GM19468 (cell line): Measurements from ENCODE around the gene ERBB4.
A peak's percentile ranks its signal among the peaks of the same experiment; 100 is the strongest.
"Not testable (repeated sequence)": the region's sequence is repeated elsewhere in the genome, so short reads cannot be mapped to it uniquely, and the experiment has no call there.

ENCODE experiments used
- ATAC-seq: cut with Tn5 transposase; IDR thresholded peaks from one replicate; pipeline ENCODE4 v1.9.1; 2021; ENCODE audit warnings: mild to moderate bottlenecking, moderate library complexity, moderate number of reproducible peaks; ENCODE audit not compliant: unreplicated experiment; ENCODE audit errors: extremely low read depth

The ERBB4 gene

DNA sequence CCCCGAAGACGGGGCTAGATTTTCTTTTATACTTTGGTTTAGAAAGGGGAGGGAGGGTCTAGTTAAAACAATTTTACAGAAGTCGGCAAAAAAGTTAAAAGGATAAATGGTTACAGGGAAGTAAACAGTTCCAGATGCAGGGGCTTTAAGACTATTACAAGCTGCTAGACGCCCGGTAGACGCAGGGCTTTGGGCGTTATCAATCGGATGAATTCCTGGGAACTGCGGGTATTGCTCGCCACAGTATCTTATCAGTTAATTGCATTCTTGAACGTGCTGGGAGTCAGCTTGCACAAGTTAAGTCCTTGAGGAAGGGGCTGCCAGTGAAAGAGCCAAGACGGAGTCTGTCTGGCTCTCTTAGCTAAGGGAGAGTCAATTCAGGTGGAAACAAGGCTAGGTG lies 946.6 kb downstream of the ERBB4 start:
- ATAC-seq, result not testable (repeated sequence)

DNA sequence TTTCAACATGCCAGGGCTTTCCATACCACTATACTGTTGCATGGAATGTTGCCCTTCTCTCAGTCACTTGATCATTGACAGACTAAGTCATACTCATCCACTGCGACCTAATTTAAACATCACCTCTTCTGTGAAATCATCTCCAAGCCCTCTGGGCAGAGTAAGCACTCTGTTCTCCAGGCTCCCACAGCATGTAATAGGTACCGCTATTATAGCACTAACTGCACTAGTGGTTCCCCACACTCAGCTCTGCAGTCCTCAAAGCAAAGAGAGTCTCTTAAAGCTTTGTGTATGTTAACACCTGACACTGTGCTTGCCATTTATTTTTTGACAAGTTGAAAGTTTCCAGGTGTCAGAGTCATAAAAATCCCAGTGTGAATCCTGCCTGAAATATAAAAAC lies 947.2 kb downstream of the ERBB4 start:
- no peak for ATAC-seq

DNA sequence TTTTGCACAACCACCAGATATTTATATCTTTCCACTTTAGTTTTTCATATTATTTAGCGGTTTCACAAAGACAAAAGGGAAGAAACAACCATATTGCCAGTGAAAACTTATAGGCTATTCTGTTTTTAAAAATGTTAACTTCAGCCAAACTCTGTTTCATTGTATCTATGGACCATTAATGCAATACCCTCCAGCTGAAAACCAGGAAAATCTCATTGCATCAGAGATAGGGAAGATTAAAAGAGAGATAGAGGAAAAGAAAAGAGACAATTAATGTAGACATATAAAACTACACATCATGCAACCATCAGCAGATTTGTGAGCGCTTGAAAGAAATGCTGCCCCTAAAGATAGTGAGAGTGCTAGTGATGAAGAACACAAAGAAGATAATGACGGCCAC lies 970.2 kb downstream of the ERBB4 start:
- ATAC-seq, result no peak

DNA sequence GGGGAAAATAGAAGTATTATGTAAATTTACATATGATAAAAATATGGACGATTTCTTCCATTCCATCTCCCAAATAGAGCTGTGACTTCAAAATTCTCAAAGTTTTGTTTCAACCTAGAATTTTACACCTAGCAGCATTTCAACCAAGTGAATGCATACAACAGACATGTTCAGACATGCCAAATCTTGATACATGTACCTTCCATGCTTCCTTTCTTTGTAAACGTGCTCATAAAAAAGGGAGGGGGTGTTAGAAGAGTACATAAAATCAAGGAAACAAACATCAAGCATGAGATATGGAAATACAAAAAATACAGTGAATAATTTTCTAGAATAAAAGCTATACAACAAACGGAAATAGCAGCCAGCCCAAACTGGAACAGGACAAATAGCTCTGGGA lies 974.2 kb downstream of the ERBB4 start:
- ATAC-seq, result no peak

DNA sequence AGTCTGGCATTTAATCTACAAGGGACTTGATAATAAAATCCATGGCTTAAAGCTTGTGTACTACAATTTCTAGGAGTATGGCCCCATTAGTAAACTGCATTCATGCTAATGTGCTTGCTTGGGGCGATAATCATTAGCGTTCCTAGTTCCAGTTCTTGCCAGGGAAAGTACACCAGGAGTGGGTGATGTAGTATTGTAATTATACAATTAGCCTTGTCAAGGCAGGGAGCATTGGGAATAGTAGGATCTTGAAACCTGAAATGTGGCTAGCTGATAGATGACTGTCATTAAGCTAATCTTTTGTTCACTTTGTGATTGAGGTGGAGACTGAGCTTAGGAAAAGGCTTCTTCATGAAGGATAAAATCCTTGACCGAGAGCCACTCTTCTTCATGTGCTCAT lies 993.0 kb downstream of the ERBB4 start:
- ATAC-seq, result no peak

DNA sequence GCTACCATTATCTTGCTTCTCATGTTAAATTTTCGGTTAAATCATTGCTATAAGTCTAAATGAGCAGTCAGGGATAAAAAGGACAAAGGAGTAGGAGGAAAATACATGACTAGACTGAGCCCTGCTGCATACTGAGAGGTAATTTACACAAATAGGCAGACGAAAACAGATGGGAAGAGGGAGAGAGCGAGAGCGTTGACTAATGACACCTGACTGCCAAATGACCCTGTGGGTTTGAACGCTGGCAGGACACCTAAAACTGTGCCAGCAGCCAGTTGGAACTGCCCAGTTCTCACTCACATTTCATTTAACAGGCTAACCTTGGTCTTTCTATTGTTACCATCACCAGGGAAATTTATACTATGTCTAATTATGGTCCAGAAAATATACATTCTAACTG lies 1004.0 kb downstream of the ERBB4 start:
- ATAC-seq, result no peak

DNA sequence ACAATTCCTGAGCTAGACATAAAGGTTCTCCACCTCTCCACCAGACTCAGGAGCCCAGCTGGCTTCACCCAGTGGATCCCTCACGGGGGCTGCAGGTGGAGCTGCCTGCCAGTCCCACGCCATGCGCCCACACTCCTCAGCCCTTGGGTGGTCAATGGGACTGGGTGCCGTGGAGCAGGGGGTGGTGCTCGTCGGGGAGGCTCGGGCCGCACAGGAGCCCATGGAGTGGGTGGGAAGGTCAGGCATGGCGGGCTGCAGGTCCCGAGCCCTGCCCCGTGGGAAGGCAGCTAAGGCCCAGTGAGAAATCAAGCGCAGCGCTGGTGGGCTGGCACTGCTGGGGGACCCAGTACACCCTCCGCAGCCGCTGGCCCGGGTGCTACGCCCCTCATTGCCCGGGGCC lies 1014.4 kb downstream of the ERBB4 start:
- ATAC-seq, result not testable (repeated sequence)

DNA sequence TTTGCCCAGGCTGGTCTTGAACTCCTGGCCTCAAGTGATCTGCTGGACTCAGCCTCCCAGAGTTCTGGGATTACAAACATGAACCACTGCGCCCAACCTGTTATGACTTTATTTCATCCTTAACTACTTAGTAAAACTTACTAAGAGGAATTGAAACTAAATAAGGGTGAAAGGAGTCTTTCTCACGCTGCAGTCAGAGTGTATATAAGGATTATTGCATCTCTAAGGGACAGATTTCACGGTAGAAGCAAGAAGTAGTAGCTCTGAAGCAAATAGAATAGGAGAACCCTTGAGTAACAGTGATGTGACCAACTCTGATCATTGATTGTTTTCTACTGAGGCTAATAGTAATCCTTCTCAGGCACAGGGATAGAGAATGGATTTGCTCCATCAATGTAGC lies 1022.1 kb downstream of the ERBB4 start:
- no peak for ATAC-seq

DNA sequence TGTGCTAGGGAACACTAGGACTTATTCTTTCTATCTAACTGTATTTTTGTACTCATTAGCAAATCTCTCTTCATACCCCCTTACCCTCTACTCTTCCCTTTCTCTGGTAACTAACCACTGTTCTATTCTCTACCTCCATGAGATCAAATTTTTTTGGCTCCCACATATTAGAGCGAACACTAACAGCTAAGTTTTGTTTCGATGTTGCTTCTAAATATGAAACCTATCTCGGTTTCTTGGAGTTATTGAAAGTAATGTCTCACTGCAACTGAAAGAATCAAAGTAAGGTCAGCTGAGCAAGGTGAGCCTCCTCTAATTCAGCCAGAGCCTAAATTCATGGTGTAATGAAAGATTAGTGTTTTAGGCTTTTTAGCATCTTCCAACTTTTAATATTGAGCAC lies 1024.6 kb downstream of the ERBB4 start:
- ATAC-seq, result no peak

DNA sequence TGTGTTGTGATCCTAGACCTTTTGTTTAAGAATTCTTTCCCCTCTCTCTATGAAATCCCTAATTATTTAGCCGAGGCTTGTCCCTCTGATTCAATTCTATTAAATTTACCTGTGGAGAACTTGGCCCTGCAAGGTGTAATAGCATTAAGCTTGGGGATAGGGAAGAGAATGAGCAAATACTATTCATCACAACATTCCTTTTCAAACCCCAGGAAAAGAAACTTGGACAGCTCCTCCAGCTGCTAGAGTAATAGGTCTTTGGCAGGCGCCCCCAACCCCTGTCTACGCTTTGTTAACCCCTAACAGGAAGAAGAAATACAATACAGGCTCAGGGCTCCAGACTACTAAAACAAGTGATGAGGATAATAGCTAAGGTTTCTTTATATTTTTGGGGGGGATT lies 1025.2 kb downstream of the ERBB4 start:
- no peak for ATAC-seq

DNA sequence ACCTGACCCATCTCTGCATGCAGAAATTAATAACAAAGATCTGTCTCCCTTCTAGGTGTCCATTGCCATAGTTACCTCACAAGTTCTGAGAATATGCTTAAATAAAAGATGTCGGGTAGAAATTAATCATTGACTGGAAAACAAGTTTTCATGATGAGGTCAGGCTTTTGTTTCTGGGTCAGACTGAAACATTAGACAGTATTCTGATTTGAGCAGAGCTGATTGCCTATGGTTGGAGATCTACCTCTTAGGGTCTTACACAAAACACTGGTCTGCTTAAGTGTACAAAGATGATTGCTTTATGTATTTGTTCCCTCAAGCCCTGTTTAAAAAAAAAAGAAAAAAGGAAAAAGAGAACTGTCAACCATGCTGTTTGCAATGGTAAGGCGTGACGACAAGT lies 1025.8 kb downstream of the ERBB4 start:
- ATAC-seq, result no peak

DNA sequence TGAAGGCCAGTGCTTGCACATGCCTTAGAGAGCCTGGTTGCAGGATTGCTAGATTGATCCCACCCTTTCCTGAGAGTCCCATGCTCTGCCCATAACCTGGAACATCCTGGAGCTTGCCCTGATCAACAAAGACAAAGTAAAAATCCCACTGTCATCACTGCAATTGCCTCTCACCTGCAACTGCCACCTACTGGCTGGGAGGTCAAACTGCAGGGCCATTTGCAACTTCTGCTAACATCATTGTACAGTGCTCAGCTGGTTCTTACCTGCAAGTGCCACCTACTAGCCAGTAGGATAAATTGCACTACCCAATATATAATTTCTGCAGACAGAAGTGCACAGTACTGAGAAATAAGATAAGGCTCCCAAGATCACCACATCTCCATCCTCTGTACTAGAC lies 1034.7 kb downstream of the ERBB4 start:
- ATAC-seq, result peak; percentile 31

DNA sequence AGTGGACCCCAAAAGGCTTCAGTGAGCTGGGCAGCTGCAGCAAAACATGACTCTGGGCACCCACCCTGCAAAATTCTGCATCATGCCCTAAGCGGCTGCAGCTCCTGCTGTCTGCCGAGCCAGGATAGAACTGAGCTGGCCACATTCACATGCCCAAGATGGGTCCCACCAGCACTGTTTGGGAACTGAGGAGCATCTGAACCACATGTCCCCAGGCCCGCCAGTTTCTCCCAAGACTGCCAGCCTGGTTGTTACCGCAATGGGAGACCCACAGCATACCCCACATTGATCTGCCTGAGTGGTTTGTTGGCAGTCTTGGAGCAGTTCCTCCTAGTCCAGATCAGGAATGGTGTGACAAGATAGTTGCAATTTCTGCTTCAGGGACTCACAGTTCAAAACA lies 1035.4 kb downstream of the ERBB4 start:
- ATAC-seq, result no peak

DNA sequence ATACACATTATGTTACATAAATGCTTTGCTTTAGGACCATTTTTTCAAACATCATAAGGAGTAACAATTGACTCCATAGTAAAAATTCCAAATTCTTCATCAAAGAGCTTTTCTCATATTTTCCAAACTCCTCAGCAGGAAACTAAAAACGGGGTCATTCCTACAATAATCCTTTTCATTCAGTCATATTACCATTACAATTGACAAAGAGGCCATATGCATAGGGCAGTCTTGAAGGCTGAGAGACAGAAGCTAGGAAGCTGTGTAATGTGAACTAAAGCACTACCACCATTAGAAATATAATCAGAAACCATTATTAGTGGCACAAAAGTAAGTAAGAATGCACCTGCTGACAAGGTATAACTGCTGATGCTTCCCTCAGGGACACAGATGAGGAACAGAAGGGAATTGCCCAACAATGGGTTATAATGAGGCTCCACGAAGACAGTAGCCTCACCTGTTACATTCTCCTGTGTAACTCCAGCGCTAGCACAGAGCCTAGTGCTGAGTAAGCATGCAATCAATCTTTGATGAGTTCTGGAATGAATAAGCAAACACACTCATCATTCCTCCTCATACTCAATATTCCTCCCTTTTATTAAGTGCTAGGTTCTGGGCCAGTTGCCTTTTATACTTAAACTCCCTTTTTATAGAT lies 1039.9 kb downstream of the ERBB4 start:
- ATAC-seq, result no peak

DNA sequence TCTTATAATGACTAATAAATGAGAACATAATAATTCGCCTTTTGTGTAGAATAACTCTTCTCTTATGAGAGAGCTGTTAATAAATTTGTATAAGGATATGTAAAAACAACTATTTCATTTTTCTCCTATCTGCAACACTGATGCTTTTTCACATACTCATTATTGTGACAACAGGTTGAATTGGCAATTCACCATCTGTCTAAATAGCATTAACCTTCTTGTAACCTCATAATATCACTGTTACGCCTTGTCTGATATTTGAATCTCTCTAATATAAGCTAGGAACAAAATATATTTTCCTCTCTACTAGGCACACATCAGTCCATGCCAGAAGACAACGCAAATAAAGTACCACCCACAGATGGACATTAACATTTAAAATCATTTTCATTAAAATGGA lies 1043.3 kb downstream of the ERBB4 start:
- ATAC-seq, result no peak

DNA sequence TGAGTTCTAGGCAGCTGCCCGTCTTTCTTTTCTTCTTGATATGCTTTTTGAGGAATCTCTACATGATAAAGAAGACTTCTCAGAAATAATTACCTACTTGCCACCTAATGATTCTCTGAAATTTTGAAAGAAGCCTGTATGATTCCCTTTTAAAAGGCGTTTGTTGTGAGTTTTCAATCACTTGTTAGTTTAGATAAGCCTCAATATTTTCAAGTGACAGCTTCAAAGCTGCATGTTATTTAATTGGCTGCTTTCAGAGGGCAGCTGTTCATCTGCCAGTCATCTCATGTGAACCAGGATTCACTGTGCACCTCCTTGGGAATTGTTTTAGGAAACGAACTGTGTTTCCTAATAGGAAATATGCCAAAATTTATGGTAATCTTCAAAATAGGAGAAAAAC lies 1044.1 kb downstream of the ERBB4 start:
- no peak for ATAC-seq

DNA sequence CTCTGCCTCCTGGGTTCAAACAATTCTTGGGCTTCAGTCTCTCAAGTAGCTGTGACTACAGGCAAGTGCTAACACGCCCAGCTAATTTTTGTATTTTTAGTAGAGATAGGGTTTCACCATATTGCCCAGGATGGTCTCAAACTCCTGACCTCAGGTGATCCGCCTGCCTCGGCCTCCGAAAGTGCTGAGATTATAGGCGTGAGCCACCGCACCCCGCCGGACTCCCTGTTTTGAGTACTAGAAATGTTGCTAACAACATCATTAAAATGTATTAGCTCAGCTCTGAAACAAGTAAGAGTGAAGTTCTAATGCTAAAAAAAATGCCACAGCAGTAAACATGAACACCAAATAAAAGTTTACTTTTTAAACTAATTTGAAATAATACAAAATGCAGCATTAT lies 1044.5 kb downstream of the ERBB4 start:
- ATAC-seq, result no peak

DNA sequence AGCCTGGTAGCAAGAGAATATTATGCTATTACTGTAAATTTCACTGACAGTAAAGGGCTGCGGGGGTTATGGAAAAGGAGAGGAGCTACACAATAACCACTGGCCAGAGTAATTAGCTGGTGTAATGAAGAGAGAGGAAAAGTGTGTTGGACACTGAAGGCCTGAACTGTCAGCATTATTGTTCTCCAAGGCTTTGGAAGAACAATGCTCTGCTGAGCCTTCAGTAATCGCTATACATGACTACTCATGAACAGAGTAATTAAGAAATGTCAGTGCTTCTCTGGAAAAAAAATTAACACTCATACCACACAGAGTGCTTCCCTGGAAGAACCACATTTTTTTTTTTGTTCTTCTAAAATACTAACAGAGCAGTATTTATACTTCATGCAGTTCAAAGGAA lies 1050.9 kb downstream of the ERBB4 start:
- no peak for ATAC-seq

DNA sequence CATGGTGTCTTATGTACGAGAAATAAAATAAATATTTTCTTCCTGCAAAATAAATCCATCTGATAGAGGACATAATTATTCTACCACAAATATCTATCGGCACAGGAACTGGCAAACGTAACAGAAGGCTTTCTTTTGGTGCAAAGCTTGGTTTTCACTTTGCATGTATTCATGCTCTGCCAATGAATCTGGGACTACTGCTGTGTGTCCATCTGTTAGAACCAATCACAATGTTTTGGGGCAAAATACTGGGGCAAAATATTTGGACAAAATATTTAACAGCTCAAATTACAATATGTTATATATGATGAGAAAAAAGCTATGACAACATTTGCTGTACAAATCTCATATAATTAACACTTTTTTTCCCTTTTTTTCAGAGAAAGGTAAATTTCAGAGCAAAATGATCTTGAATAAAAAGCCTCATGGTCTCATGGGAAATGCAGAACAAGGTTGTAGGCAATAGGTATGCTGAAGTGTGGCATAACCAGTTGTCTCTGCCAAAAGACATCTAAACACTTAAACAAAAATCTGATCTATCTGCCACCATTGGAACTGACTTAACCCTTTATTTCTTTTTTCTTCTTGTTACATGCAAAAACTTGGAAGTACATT lies 1059.0 kb downstream of the ERBB4 start:
- ATAC-seq, result no peak

DNA sequence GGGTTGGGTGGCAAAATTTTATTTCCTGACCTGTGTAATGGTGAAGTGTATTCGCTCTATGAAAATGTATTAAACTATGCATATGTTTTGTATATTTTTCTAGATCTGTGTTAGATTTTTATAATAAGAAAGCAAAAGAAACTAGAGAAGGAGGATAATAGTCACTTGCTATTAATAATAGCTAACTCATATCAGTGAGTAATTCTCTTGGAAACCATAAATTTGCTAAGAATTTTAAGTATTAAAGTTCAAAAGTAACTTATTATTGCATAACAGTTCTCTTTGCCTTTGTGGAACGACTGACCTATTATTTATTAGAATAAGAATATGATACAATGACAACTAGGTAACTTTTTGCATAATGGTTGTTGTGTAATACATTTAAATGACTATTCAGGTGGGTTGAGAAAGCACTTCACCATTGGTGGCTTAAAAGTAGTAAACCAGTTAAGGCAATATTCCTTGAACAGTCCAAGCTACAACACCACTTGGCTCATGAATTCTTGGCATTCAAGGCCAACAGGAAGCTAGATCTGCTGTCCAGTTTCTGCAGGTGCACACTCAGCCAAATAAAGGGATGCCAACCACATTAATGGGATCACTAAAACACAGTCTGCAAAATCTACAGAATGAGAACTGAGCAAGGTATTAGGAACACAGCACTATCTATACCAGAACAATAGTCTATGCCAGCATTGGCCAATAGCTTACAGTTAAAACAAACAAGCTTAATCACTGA lies 1060.9 kb downstream of the ERBB4 start:
- ATAC-seq, result no peak

DNA sequence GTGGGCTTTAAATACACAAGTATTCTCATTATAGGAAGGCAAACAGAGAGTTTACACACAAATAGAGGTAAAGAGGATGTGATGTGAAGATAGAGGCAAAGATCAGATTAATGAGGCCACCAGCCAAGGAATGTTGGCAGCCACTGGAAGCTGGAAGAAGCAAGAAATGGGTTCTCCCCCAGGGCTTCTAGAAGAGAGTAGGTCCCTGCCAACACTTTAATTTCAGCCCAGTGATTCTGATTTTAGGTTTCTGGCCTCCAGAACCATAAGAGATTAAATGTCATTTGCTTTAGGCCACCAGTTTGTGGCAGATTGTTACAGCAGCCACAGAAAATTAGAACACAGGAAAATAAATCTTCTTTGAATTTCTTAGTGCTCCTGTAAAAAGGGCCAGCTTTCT lies 1065.5 kb downstream of the ERBB4 start:
- no peak for ATAC-seq

DNA sequence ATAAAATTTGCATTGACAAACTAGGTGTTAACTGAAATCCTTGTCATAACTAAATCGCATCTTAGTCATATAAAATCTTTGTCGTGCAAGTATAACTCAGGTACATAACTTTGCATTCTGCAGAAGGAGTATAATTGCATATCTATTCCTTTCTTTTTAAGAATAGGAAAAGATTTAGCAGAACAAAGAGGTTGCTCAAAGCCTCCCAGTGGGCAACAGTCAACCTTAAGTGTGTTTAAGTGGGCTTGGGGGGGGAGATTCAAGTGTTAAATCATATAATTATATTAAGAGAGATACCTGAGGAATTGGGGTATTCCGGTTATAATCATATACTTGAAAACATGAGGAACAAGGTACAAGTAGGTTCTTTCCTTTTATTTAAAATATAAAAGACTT lies 1068.9 kb downstream of the ERBB4 start:
- no peak for ATAC-seq
